Measurements from ENCODE around the gene SERAC1. TPM values are rescaled to one million over a fixed set of nuclear protein-coding genes. Genes with fewer than 3 reads are reported as not detected.
"Not testable (repeated sequence)": the region's sequence is repeated elsewhere in the genome, so short reads cannot be mapped to it uniquely, and the experiment has no call there.

The SERAC1 gene
- total RNA-seq = 1 to 10 TPM; 2.4 to 3.2 TPM
- total RNA-seq = 6.6 to 13.7 reads per million in 2 donors

DNA sequence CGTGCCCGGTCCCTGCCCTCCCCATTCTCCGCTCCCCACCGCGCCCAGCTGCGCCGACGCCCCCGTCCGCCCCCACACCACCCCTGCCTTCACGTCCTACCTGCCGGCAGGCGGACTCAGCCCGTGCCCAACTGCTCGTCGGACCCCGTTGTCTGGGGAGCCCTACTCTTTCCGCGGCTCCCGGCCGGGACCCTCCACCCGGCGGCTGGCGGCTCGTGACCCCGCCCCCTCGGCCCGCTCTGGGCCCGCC, at the start of gene SERAC1:
Gene SERAC1, minus strand, starts transcription at position 223 of the 250 bp plus-strand sequence. CDS start 9,899 bp downstream, outside the sequence.
- H3K27ac Mint-ChIP-seq = peak within 1 kb of the TSS; percentile 89
- H3K4me3 Mint-ChIP-seq = peak within 1 kb of the TSS; percentile 96
- H3K9me3 ChIP-seq (ENCODE audit: control insufficient read depth, low read length, poor library complexity, severe bottlenecking) = no peaks in the 10 kb centered on the region
- H3K36me3 Mint-ChIP-seq (ENCODE audit: low read depth) = peaks cover 10% of the 10 kb centered on the region
- ATAC-seq (peak; percentile 48), DNase-seq (no peak)
- no peaks in the 10 kb centered on the region for H3K27me3 Mint-ChIP-seq
- peaks cover 27% of the 10 kb centered on the region for H3K4me1 Mint-ChIP-seq

DNA sequence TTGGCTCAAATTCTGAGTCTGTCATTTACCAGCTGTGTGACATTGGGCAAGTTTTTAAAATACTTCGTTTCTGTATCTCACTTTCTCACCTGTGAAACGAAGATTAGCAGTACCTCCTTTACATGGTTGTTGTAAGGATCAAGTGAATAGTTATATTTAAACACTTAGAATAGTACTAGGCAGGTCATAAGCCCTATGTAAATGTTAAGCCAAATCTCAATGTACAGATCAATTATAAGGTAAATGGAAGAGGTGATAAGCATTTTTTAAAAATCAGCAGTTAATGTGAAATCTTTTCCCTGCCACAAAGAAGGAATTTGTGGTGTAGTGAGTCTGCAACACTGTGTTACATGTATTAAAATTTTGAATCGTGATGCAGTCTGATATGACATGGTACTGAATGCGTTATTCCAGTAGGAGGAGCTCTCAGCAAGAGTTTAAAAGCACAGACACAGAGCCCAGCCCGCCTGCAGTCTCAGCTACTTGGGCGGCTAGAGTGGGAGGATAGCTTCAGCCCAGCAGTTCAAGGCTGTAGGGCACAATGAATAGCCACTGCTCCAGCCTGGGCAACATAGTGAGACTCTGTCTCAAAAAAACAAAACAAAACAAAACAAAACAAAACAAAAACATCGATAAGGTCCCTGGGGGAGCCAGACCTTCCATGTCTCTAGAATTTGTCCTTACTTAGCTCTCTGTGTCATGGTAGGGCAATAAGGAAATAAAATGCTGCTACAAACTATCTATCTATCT, 46.0 kb upstream of the SERAC1 start:
- no peak overlapping the region for H3K4me3 Mint-ChIP-seq
- no peaks in the 10 kb centered on the region for H3K36me3 Mint-ChIP-seq (ENCODE audit: low read depth)
- peak in 1 of 3 donors; percentile 29 for DNase-seq
- H3K27ac Mint-ChIP-seq = no peak overlapping the region
- no peaks in the 10 kb centered on the region for H3K9me3 ChIP-seq (ENCODE audit: control insufficient read depth, low read length, poor library complexity, severe bottlenecking)
- peak; percentile 99 for ATAC-seq
- H3K4me1 Mint-ChIP-seq = peaks cover 4% of the 10 kb centered on the region
- H3K27me3 Mint-ChIP-seq = no peaks in the 10 kb centered on the region

DNA sequence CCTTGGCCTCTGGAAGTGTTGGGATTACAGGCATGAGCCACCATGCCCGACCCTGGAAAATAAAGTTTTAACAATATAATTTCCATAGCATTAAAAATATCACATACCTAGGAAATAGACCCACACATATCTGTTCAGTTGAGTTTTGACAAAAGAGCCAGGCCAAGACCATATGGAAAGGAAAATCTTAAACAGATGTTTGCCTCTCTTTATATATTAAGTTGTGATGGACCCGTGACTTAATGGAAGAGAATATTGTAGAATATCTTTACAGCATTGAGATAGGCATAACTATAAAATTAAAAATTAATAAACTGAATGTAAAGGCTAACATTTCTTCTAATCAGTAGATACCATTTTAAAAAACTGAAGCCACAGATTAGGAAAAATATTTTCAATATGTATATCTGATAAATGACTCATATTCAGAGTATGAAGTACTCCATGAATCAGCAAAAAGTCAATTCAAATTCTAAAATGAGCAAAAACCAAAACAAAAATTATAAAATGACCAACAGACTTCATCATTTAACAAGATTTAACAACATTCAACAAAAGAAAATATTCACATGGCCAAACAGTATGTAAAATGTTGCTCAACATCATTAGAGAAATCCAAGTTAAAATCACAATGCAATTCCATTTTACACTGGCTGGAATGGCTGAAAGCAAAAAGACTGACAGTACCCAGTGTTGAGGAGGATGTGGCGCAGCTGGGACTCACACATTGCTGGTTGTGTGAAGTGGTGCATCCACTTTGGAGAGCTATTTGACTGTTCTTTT, 43.4 kb upstream of the SERAC1 start:
- no peaks in the 10 kb centered on the region for H3K36me3 Mint-ChIP-seq (ENCODE audit: low read depth)
- peaks cover 16% of the 10 kb centered on the region for H3K27me3 Mint-ChIP-seq
- no peak for DNase-seq
- no peak overlapping the region for H3K27ac Mint-ChIP-seq
- no peak for ATAC-seq
- H3K9me3 ChIP-seq (ENCODE audit: control insufficient read depth, low read length, poor library complexity, severe bottlenecking) = no peaks in the 10 kb centered on the region
- no peak overlapping the region for H3K4me3 Mint-ChIP-seq
- peaks cover 13% of the 10 kb centered on the region for H3K4me1 Mint-ChIP-seq

DNA sequence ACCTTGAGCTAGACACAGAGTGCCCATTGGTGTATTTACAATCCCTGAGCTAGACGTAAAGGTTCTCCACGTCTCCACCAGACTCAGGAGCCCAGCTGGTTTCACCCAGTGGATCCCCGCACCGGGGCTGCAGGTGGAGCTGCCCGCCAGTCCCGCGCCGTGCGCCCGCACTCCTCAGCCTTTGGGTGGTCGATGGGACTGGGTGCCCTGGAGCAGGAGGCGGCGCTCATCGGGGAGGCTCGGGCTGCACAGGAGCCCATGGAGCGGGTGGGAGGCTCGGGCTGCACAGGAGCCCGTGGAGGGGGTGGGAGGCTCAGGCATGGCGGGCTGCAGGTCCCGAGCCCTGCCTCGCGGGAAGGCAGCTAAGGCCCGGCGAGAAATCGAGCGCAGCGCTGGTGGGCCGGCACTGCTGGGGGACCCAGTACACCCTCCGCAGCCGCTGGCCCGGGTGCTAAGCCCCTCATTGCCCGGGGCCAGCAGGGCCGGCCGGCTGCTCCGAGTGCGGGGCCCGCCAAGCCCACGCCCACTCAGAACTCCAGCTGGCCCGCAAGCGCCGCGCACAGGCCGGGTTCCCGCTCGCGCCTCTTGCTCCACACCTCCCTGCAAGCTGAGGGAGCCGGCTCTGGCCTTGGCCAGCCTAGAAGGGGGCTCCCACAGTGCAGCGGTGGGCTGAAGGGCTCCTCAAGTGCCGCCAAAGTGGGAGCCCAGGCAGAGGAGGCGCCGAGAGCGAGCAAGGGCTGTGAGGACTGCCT, 41.7 kb upstream of the SERAC1 start:
- H3K9me3 ChIP-seq (ENCODE audit: control insufficient read depth, low read length, poor library complexity, severe bottlenecking); ATAC-seq; H3K36me3 Mint-ChIP-seq (ENCODE audit: low read depth); DNase-seq; H3K4me3 Mint-ChIP-seq; H3K27ac Mint-ChIP-seq: not testable (repeated sequence)
- H3K27me3 Mint-ChIP-seq = peaks cover 16% of the 10 kb centered on the region
- peaks cover 13% of the 10 kb centered on the region for H3K4me1 Mint-ChIP-seq

DNA sequence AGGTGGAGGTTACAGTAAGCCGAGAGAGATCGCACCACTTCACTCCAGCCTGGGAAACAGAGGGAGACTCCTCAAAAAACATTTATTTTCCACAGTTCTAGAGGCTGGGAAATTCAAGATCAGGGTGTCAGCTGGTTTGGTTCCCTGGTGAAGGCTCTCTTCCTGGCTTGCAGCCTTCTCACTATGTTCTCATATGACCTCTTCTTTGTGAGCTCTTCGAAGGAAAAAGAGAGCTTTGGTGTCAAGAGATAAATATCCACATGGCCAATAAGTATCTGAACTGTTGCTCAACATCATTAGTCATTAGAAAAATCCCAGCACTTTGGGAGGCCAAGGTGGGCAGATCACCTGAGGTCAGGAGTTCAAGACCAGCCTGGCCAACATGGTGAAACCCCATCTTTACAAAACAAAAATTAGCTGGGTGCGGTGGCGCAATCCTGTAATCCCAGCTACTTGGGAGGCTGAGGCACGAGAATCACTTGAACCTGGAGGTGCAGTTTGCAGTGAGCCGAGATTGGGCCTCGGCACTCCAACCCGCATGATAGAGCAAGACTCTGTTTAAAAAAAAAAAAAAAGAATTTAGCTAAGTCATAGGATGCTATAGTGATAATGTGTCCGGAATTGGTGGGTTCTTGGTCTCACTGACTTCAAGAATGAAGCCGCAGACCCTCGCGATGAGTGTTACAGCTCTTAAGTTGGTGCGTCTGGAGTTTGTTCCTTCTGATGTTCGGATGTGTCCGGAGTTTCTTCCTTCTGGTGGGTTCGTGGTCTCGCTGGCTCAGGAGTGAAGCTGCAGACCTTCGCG, 40.4 kb upstream of the SERAC1 start:
- H3K4me1 Mint-ChIP-seq; ATAC-seq; DNase-seq; H3K9me3 ChIP-seq (ENCODE audit: control insufficient read depth, low read length, poor library complexity, severe bottlenecking); H3K36me3 Mint-ChIP-seq (ENCODE audit: low read depth); H3K27ac Mint-ChIP-seq: not testable (repeated sequence)
- Mint-ChIP-seq H3K27me3 (peaks cover 16% of the 10 kb centered on the region), H3K4me3 (peak overlapping the region; percentile 76)

DNA sequence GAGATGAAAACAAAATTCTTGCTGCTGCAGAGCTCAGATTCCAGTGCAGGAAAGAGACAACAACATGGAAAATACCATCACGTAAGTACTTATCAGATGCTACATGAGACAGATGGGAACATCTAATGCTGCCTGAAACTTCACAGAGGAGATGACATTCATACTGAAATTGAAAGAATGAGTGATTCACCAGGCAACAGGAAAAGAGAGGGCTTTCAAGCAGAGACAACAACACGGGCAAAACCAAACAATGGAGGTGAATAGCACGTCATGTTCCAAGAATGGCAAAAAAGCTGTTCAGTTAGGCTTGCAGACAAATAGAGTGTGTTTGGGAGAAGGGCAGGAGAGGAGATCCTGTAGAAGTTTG, 39.3 kb upstream of the SERAC1 start:
- peaks cover 16% of the 10 kb centered on the region for H3K27me3 Mint-ChIP-seq
- H3K27ac Mint-ChIP-seq = peak overlapping the region; percentile 62
- DNase-seq = no peak
- H3K4me1 Mint-ChIP-seq = peaks cover 10% of the 10 kb centered on the region
- no peak overlapping the region for H3K4me3 Mint-ChIP-seq
- no peaks in the 10 kb centered on the region for H3K36me3 Mint-ChIP-seq (ENCODE audit: low read depth)
- H3K9me3 ChIP-seq (ENCODE audit: control insufficient read depth, low read length, poor library complexity, severe bottlenecking) = no peaks in the 10 kb centered on the region
- peak; percentile 51 for ATAC-seq

DNA sequence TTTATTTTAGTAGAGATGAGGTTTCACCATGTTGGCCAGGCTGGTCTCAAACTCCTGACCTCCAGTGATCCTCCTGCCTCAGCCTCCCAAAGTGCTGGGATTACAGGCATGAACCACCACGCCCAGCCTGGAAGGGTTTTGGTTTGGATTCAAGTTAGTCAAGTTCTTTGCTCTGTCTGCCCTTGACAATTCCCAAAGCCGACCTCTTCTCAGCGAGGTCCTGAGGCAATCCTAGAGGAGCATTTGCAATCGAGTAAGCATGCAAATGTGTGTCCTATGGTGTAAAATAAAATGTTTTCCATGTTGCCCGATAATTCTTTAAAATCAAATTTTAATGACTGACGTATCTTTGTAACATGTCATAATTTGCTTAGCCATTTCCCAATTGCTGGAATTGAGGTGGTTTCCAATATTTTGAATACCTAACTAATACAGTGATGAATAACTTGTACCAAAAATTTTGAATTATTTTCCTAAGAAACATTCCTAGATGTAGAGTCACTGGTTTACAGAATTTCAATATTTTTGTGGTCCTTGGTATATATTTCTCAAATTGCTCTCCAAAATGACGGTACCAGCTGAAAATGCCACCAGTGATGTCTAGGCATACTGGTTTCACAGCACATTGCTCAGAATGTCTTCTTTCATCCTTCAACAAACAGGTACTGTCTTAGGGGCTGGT, 38.8 kb upstream of the SERAC1 start:
- DNase-seq (no peak), ATAC-seq (no peak)
- H3K9me3 ChIP-seq (ENCODE audit: control insufficient read depth, low read length, poor library complexity, severe bottlenecking) = no peaks in the 10 kb centered on the region
- Mint-ChIP-seq H3K27me3 (peaks cover 16% of the 10 kb centered on the region), H3K4me3 (no peak overlapping the region), H3K36me3 (ENCODE audit: low read depth) (no peaks in the 10 kb centered on the region), H3K27ac (peak overlapping the region; percentile 62), H3K4me1 (peaks cover 10% of the 10 kb centered on the region)

DNA sequence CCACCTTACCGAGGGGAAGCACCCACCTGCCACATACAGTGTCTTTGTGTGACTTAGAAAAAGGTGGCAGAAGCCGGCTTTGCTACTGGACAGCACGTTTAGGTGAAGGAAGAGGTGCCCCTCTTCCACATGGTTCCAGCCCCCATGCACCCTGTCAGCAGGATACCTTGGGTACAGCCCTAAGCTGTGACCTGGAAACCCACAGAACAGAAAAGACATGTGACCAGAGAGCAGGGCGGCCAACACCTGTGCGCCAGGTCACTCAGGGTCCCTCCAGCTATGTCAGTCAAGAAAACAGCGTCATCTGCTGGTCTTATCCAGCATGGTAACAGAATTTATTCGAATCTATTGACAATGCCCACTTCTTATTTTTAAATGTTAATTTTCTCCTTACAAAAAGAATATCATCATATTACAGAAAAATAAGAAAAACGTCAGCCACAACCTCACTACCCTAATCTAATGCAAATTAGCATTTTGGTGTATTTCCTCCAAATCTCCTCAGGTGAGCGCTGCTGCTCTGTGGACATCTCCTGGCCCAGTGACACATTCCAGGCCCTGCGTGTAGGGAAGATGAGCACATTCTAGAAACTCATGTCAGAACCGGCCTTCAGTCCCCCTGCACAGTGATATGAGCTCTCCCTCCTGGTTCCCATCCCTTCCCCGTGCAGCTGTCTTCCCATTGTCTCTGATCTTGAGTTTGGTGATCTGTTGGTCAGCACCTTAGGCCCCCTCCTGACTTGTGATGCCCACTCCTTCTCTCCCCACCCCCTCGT, 37.3 kb upstream of the SERAC1 start:
- Mint-ChIP-seq H3K27ac (peak overlapping the region; percentile 75), H3K4me1 (peaks cover 10% of the 10 kb centered on the region), H3K27me3 (peaks cover 16% of the 10 kb centered on the region), H3K36me3 (ENCODE audit: low read depth) (no peaks in the 10 kb centered on the region), H3K4me3 (no peak overlapping the region)
- ATAC-seq (no peak), DNase-seq (no peak)
- H3K9me3 ChIP-seq (ENCODE audit: control insufficient read depth, low read length, poor library complexity, severe bottlenecking) = no peaks in the 10 kb centered on the region

DNA sequence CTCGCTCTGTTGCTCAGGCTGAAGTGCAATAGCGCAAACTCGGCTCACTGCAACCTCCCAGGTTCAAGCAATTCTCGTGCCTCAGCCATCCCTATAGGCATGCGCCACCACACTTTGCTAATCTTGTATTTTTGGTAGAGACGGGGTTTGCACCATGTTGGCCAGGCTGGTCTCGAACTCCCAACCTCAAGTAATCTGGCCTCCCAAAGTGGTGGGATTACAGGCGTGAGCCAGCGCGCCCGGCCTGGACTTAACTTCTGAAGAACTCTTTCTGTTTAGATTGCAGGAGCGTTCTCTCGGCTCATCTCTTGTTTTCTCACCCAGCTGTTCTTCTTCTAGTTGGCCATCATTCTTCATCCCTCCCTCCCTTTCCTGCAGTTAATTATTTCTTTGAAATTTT, 30.4 kb upstream of the SERAC1 start:
- no peak overlapping the region for H3K27ac Mint-ChIP-seq
- peaks cover 4% of the 10 kb centered on the region for H3K36me3 Mint-ChIP-seq (ENCODE audit: low read depth)
- no peak for ATAC-seq
- no peak overlapping the region for H3K4me3 Mint-ChIP-seq
- DNase-seq = no peak
- H3K4me1 Mint-ChIP-seq = no peaks in the 10 kb centered on the region
- no peaks in the 10 kb centered on the region for H3K27me3 Mint-ChIP-seq
- H3K9me3 ChIP-seq (ENCODE audit: control insufficient read depth, low read length, poor library complexity, severe bottlenecking) = no peaks in the 10 kb centered on the region

DNA sequence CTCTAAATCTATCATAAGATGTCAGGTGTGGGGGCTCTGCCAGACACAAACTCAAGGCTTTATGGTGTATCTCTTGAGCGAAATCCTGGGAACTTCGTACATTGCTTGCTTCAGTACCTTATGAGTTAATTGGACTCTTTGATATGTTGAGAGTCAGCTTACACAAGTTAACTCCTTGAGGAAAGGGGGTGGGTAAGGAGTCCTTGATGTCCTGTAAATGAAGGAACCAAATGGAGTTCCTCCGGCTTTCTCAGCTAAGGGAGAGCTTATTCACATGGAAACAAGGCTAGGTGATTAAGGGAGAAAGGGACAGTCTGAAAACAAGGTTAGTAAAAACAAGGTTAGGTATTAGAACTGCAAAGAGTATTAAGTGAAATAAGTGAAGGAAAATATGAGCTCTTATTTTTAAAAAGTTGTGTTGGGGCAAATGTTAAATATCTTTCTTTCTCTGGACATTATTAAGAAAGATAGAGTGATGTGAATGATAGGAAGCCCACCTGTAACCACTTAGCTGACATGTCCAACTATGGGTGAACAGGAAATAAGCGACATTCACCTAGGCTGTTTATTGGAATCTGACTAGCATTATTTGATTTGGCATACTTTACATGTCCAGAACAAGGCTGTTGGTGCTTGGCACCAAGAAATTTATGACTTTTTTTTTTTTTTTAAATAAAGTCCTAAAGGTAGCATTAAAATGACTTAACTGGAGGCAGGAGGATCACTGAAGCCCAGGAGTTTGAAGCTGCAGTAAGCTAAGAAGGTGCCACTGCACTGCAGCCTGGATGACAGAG, 26.6 kb upstream of the SERAC1 start:
- DNase-seq (no peak), ATAC-seq (no peak)
- Mint-ChIP-seq H3K4me3 (no peak overlapping the region), H3K27ac (no peak overlapping the region), H3K36me3 (ENCODE audit: low read depth) (peaks cover 9% of the 10 kb centered on the region), H3K27me3 (no peaks in the 10 kb centered on the region), H3K4me1 (no peaks in the 10 kb centered on the region)
- H3K9me3 ChIP-seq (ENCODE audit: control insufficient read depth, low read length, poor library complexity, severe bottlenecking) = no peaks in the 10 kb centered on the region

DNA sequence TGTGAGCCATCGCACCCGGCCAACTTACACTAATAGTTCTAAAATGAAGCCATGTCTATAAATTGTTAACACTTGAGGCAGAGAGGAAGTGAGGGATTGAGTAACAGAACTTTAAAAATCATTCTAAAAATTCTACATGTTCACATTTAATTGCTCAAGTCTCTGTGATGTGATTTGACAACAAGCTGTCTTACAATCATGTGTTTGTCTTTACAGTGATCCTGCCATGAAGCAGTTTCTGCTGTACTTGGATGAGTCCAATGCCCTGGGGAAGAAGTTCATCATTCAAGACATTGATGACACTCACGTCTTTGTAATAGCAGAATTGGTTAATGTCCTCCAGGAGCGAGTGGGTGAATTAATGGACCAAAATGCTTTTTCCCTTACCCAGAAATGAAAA, 23.7 kb upstream of the SERAC1 start:
- peaks cover 10% of the 10 kb centered on the region for H3K36me3 Mint-ChIP-seq (ENCODE audit: low read depth)

More for the DNA sequence above, 23.7 kb upstream of the SERAC1 start:
- no peaks in the 10 kb centered on the region for H3K4me1 Mint-ChIP-seq
- DNase-seq = no peak
- peak overlapping the region; percentile 19 for H3K27ac Mint-ChIP-seq
- no peak for ATAC-seq
- no peaks in the 10 kb centered on the region for H3K9me3 ChIP-seq (ENCODE audit: control insufficient read depth, low read length, poor library complexity, severe bottlenecking)
- H3K4me3 Mint-ChIP-seq = no peak overlapping the region
- no peaks in the 10 kb centered on the region for H3K27me3 Mint-ChIP-seq
